HepG2 (cell line): ENCODE measurements around the gene ACAA2.

Experiments used
- PHF8 ChIP-seq: sonication (generic); formaldehyde crosslinking; IDR thresholded peaks from 2 replicates; pipeline ENCODE4 v1.5.0; 2020; ENCODE audit warnings: missing genetic modification reagents
- POLR2AphosphoS5 ChIP-seq: IDR thresholded peaks from 2 replicates; pipeline ENCODE4 v1.6.1; 2012; ENCODE audit warnings: low read depth, low read length
- SMC3 ChIP-seq: IDR thresholded peaks from 2 replicates; pipeline ENCODE4 v1.6.1; 2011; ENCODE audit warnings: low read length, improper control_type of control experiment
- SP5 ChIP-seq: IDR thresholded peaks from 2 replicates; pipeline ENCODE4 v1.6.1; 2016; ENCODE audit warnings: low read depth, borderline replicate concordance
- SUZ12 ChIP-seq: fragments of 150-350 bp; IDR thresholded peaks from 2 replicates; pipeline ENCODE4 v1.6.1; 2014; ENCODE audit warnings: low read depth, low read length
- U2AF2 ChIP-seq: fragments of 200-400 bp; formaldehyde crosslinking; IDR thresholded peaks from 2 replicates; pipeline ENCODE4 v1.6.1; 2017; ENCODE audit warnings: low read depth, mild to moderate bottlenecking, low read length
- ZSCAN20 ChIP-seq: sonication (generic); formaldehyde crosslinking; IDR thresholded peaks from 2 replicates; pipeline ENCODE4 v1.4.0; 2020; ENCODE audit warnings: missing genetic modification reagents, mild to moderate bottlenecking, borderline replicate concordance

- TF ChIP-seq SMC3 (no peak), SUZ12 (no peak), SP5 (CRISPR knock-in tag) (no peak), PHF8 (CRISPR knock-in tag) (no peak), U2AF2 (no peak), ZSCAN20 (CRISPR knock-in tag) (no peak), POLR2AphosphoS5 (no peak)
These were observed 70.8 kb downstream of the ACAA2 start for GRCh38 chr18:49742316-49743116.
